Adrenal gland (tissue), 5 donors: ENCODE results near the gene NUF2.

Experiments
- CTCF ChIP-seq, 6 experiments: fragments of 450-650 bp in 4 of 6; fragments of 200-600 bp in 2 of 6; sonication (generic) in 1 of 6; IDR thresholded peaks; 1 replicate in 5 of 6; 2 replicates in 1 of 6; pipeline versions ENCODE4 v1.5.1 to v1.8.0; 2016 to 2021; ENCODE audit warnings: antibody characterized with exemption in 6 of 6, mild to moderate bottlenecking in 2 of 6, moderate library complexity in 1 of 6
- POLR2A ChIP-seq, 2 donors: fragments of 450-650 bp; IDR thresholded peaks; one replicate each; pipeline ENCODE4 v1.6.1; 2017; ENCODE audit warnings: antibody characterized with exemption in 2 of 2, mild to moderate bottlenecking in 2 of 2, moderate library complexity in 1 of 2
- donor health status: DM: no; HTN: no; CAD: no.

GRCh38 chr1:163291461-163291860 is 30.3 kb upstream of the NUF2 start:
- TF ChIP-seq CTCF (IDR thresholded peaks at IDR 0.05) (no peak), POLR2A (IDR thresholded peaks at IDR 0.05) (no peak)
